Activated B cell treated with CpG ODN at 0.5 μM for 24 hours (primary cell): ENCODE measurements around the gene GRIN3A. TPM values are rescaled to one million over a fixed set of nuclear protein-coding genes. Genes with fewer than 3 reads are reported as not detected.

Experiments
- ATAC-seq: fragments of 200-7000 bp; cut with Tn5 transposase; one replicate; pipeline ENCODE4 v1.10.0; 2021; ENCODE audit warnings: low read depth, mild to moderate bottlenecking, moderate library complexity
- CTCF ChIA-PET: fragments of 350-600 bp; sonication (Branson Sonifier 250); formaldehyde crosslinking; loops from one replicate; lab custom pipeline; 2021; ENCODE audit warnings: antibody characterized with exemption; lab: Charles Lee
- POLR2A ChIA-PET: fragments of 350-600 bp; sonication (Branson Sonifier 250); formaldehyde crosslinking; loops from one replicate; lab custom pipeline; 2021; ENCODE audit warnings: antibody characterized with exemption; lab: Charles Lee
- DNase-seq: peaks from one replicate; pipeline ENCODE4 v3.0.0; 2022
- H3K27ac Mint-ChIP-seq: one replicate; pipeline ENCODE4 v1.8.0; 2020; ENCODE audit warnings: mixed read lengths
- H3K27me3 Mint-ChIP-seq: one replicate; pipeline ENCODE4 v1.8.0; 2021; ENCODE audit warnings: mixed read lengths
- H3K36me3 Mint-ChIP-seq: one replicate; pipeline ENCODE4 v1.8.0; 2021; ENCODE audit warnings: low read depth, mixed read lengths
- H3K4me1 Mint-ChIP-seq: one replicate; pipeline ENCODE4 v1.8.0; 2021; ENCODE audit warnings: mixed read lengths
- H3K4me3 Mint-ChIP-seq: one replicate; pipeline ENCODE4 v1.8.0; 2020; ENCODE audit warnings: mild to moderate bottlenecking, mixed read lengths
- H3K9me3 Mint-ChIP-seq: one replicate; pipeline ENCODE4 v1.8.0; 2020; ENCODE audit warnings: mixed read lengths
- CTCF ChIP-seq: fragments of 200-600 bp; IDR thresholded peaks from one replicate; pipeline ENCODE4 v1.8.0; 2022; ENCODE audit warnings: antibody characterized with exemption, mild to moderate bottlenecking
- intact Hi-C: fragments of 100-400 bp; cut with micrococcal nuclease; formaldehyde crosslinking; loops from one replicate; pipeline ENCODE4 v1.15.1; 2024
- total RNA-seq: library from RNA; stranded (reverse); gene quantifications from 2 replicates; pipeline ENCODE4 v1.2.3, GENCODE V29; 2022

The GRIN3A gene
- total RNA-seq, 1 donor from 2014 or later: not detected

- TF ChIP-seq CTCF: no peak
- DNase-seq (no peak), ATAC-seq (no peak)
- intact Hi-C loops: no loop called here
- ChIA-PET CTCF (no interaction called here), POLR2A (no interaction called here)
- H3K9me3 Mint-ChIP-seq: no peaks in the 10 kb centered on the region
- no peak overlapping the region for H3K27ac Mint-ChIP-seq
- H3K4me1 Mint-ChIP-seq: no peaks in the 10 kb centered on the region
- no peaks in the 10 kb centered on the region for H3K36me3 Mint-ChIP-seq
- no peak overlapping the region for H3K4me3 Mint-ChIP-seq
- peaks cover 6% of the 10 kb centered on the region for H3K27me3 Mint-ChIP-seq
Observed at GRCh38 chr9:101689039-101689438, 49.4 kb downstream of the GRIN3A start.

GRCh38 chr9:101684665-101685064 lies 53.8 kb downstream of the GRIN3A start:
- no peak for TF ChIP-seq CTCF
- ATAC-seq: no peak
- ChIA-PET CTCF (no interaction called here), POLR2A (no interaction called here)
- no peaks in the 10 kb centered on the region for H3K36me3 Mint-ChIP-seq
- DNase-seq: no peak
- H3K27me3 Mint-ChIP-seq: peaks cover 6% of the 10 kb centered on the region
- no peak overlapping the region for H3K4me3 Mint-ChIP-seq
- H3K9me3 Mint-ChIP-seq: no peaks in the 10 kb centered on the region
- H3K27ac Mint-ChIP-seq: no peak overlapping the region
- intact Hi-C loops: no loop called here
- no peaks in the 10 kb centered on the region for H3K4me1 Mint-ChIP-seq

- POLR2A ChIA-PET: no interaction called here
- H3K4me1 Mint-ChIP-seq: no peaks in the 10 kb centered on the region
- CTCF ChIA-PET: no interaction called here
- no peak for TF ChIP-seq CTCF
- no peaks in the 10 kb centered on the region for H3K9me3 Mint-ChIP-seq
- DNase-seq (no peak), ATAC-seq (no peak)
- H3K27ac Mint-ChIP-seq: no peak overlapping the region
- intact Hi-C loops: no loop called here
- H3K36me3 Mint-ChIP-seq: no peaks in the 10 kb centered on the region
- H3K4me3 Mint-ChIP-seq: no peak overlapping the region
- H3K27me3 Mint-ChIP-seq: peaks cover 6% of the 10 kb centered on the region
Observed at GRCh38 chr9:101683236-101683635, 55.2 kb downstream of the GRIN3A start.

DNA sequence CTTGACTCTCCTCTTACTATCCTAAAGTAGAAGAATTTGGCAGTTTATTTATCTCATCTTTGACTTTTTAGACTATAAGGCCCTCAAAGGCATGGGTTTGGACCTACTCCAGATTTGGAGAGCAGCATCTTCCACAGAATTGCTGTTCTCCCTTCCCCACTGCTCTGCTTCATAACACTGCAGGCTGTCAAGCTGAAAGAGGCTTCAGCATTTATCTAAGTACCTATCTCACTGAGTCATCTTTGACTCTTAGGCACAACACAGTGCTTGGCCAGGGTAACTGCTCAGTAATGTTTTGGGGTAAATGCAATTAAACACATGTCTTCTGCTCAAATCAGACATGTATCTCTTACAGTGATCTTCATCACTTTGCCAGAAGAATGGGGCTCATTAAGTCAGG lies 60.6 kb downstream of the GRIN3A start:
- no peaks in the 10 kb centered on the region for H3K27me3 Mint-ChIP-seq
- no peaks in the 10 kb centered on the region for H3K9me3 Mint-ChIP-seq
- no peak for ATAC-seq
- no peak for DNase-seq
- no peak for TF ChIP-seq CTCF
- no peak overlapping the region for H3K4me3 Mint-ChIP-seq
- H3K27ac Mint-ChIP-seq: no peak overlapping the region
- CTCF ChIA-PET: no interaction called here
- POLR2A ChIA-PET: no interaction called here
- H3K4me1 Mint-ChIP-seq: no peaks in the 10 kb centered on the region
- no peaks in the 10 kb centered on the region for H3K36me3 Mint-ChIP-seq
- intact Hi-C loops: no loop called here

GRCh38 chr9:101675341-101675740 lies 63.1 kb downstream of the GRIN3A start:
- H3K36me3 Mint-ChIP-seq: no peaks in the 10 kb centered on the region
- intact Hi-C loops: no loop called here

More at GRCh38 chr9:101675341-101675740, 63.1 kb downstream of the GRIN3A start:
- no peaks in the 10 kb centered on the region for H3K27me3 Mint-ChIP-seq
- no peaks in the 10 kb centered on the region for H3K4me1 Mint-ChIP-seq
- H3K27ac Mint-ChIP-seq: no peak overlapping the region
- DNase-seq (no peak), ATAC-seq (no peak)
- no peak overlapping the region for H3K4me3 Mint-ChIP-seq
- ChIA-PET CTCF (no interaction called here), POLR2A (no interaction called here)
- TF ChIP-seq CTCF: no peak
- H3K9me3 Mint-ChIP-seq: no peaks in the 10 kb centered on the region
